Adipocyte (in vitro differentiated cells): ENCODE data around the gene DNAH2.
A peak's percentile ranks its signal among the peaks of the same experiment; 100 is the strongest.

Source experiments
- DNase-seq: peaks from one replicate; pipeline ENCODE4 v3.0.0-alpha.2; 2015; ENCODE audit warnings: low read depth
- H3K27me3 ChIP-seq: replicated peaks from 2 replicates; pipeline ENCODE4 v1.7.0; 2013; ENCODE audit warnings: mild to moderate bottlenecking, low read length, moderate library complexity; ENCODE audit not compliant: control insufficient read depth, insufficient read depth
- H3K36me3 ChIP-seq: 2 replicates; pipeline ENCODE4 v1.7.0; 2013; ENCODE audit warnings: low read length, mild to moderate bottlenecking, moderate library complexity; ENCODE audit not compliant: control insufficient read depth, insufficient read depth, severe bottlenecking
- H3K4me1 ChIP-seq: 2 replicates; pipeline ENCODE4 v1.7.0; 2013; ENCODE audit warnings: mild to moderate bottlenecking, low read length, moderate library complexity; ENCODE audit not compliant: control insufficient read depth, insufficient read depth
- H3K4me3 ChIP-seq: 2 replicates; pipeline ENCODE4 v1.7.0; 2013; ENCODE audit warnings: mild to moderate bottlenecking, low read length, moderate library complexity
- H3K9ac ChIP-seq: 2 replicates; pipeline ENCODE4 v1.7.0; 2013; ENCODE audit warnings: mild to moderate bottlenecking, low read length, moderate library complexity
- H3K9me3 ChIP-seq: 2 replicates; pipeline ENCODE4 v1.7.0; 2013; ENCODE audit warnings: mild to moderate bottlenecking, low read length, moderate library complexity; ENCODE audit not compliant: control insufficient read depth

DNAH2 gene

GRCh38 chr17:7767004-7767403, 49.5 kb downstream of the DNAH2 start:
- H3K27me3 ChIP-seq, result peaks cover 23% of the 10 kb centered on the region
- H3K4me3 ChIP-seq, result no peak overlapping the region
- no peaks in the 10 kb centered on the region for H3K9me3 ChIP-seq
- DNase-seq, result no peak
- no peaks in the 10 kb centered on the region for H3K4me1 ChIP-seq
- no peaks in the 10 kb centered on the region for H3K36me3 ChIP-seq
- no peak overlapping the region for H3K9ac ChIP-seq

DNA sequence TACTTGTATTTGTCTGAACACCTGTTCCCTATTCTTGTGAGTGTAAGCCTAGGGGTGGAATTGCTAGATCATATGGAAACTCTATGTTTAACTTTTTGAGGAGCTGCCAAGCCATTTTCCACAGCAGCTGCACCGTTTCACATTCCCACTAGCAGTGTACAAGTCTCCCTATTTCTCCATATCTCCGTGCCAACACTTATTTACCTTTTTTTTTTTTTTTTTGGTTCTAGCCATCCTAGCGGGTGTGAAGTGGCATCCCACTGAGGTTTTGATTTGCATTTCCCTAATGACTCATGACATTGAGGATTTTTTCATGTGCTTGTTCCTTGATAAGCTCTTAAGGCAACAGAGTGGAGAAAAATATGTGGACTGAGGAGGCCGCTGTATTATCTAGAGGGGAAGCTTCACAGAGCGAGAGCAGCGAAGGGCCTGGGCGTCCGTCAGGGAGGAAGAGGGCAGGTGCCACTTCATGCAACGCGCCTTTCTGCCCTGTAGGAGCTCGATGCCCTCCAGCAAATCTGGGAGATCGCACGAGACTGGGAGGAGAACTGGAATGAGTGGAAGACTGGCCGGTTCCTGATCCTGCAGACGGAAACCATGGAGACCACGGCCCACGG, 50.0 kb downstream of the DNAH2 start:
- Histone ChIP-seq H3K4me3 (no peak overlapping the region), H3K4me1 (no peaks in the 10 kb centered on the region), H3K36me3 (no peaks in the 10 kb centered on the region), H3K9ac (no peak overlapping the region), H3K9me3 (no peaks in the 10 kb centered on the region), H3K27me3 (peaks cover 23% of the 10 kb centered on the region)
- no peak for DNase-seq

DNA sequence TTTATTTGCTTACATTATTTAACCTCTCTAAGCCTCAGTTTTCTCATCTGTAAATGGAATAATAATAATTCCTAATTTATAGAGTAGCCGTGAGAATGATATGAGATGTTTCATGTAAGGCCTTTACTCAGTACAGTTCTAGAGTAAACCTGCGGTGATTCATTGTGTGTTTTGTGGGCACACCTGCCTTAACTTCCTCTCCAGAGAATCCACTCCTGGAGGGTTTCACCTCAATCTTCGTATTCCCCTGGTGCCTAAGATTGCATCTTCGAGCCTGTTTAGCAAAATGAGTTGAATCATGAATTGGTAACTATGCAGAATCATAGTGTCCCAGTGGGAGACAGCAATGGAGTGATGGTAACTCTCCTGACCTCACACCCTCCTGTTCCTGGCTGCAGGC, 52.3 kb downstream of the DNAH2 start:
- no peak for DNase-seq
- peaks cover 23% of the 10 kb centered on the region for H3K27me3 ChIP-seq
- no peaks in the 10 kb centered on the region for H3K9me3 ChIP-seq
- H3K36me3 ChIP-seq, result no peaks in the 10 kb centered on the region
- peaks cover 10% of the 10 kb centered on the region for H3K4me1 ChIP-seq
- H3K4me3 ChIP-seq, result no peak overlapping the region
- no peak overlapping the region for H3K9ac ChIP-seq

GRCh38 chr17:7774055-7774521, 56.5 kb downstream of the DNAH2 start:
- no peak overlapping the region for H3K9ac ChIP-seq
- H3K36me3 ChIP-seq, result no peaks in the 10 kb centered on the region
- peaks cover 10% of the 10 kb centered on the region for H3K4me1 ChIP-seq
- no peak overlapping the region for H3K4me3 ChIP-seq
- peaks cover 3% of the 10 kb centered on the region for H3K9me3 ChIP-seq
- peak; percentile 28 for DNase-seq
- peaks cover 21% of the 10 kb centered on the region for H3K27me3 ChIP-seq

DNA sequence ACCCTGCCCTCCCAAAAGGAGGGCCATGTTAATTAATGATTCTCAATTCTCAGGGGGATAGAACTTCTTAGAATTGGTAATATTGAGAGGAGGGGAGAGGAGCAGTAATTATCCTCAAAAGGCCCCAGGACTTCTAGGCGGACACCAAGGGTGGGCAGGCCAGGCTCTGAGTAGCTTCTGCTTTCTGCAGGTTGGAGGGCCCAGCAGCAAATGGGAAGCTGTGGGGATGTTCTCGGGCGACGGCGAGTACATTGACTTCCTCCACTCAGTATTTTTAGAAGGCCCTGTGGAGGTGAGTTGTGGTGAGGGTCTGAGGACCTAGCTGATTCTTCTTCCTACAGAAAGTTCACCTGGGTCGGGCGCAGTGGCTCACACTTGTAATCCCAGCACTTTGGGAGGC, 57.5 kb downstream of the DNAH2 start:
- Histone ChIP-seq H3K36me3 (no peaks in the 10 kb centered on the region), H3K9me3 (peaks cover 3% of the 10 kb centered on the region), H3K4me1 (peaks cover 10% of the 10 kb centered on the region), H3K9ac (no peak overlapping the region), H3K27me3 (peaks cover 24% of the 10 kb centered on the region), H3K4me3 (no peak overlapping the region)
- DNase-seq, result no peak

DNA sequence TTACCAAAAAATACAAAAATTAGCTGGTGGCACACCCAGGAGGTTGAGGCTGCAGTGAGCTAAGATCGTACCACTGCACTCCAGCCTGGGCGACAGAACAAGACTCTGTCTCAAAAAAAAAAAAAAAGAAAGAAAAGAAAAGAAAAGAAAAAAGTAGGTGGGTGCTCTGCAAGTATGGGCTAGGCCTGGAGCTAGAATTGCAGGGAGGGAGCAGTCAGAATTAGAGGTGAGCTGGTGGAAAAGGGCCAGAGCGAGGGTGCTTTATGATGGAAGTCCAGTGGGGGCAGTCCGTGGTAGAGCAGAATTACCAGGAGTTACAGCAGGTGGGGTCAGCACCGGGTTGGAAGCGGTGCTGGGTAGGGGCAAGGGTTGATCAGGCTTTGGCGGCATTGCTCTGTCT, 59.5 kb downstream of the DNAH2 start:
- H3K27me3 ChIP-seq, result peaks cover 13% of the 10 kb centered on the region
- H3K9ac ChIP-seq, result no peak overlapping the region
- peaks cover 3% of the 10 kb centered on the region for H3K9me3 ChIP-seq
- no peak for DNase-seq
- no peaks in the 10 kb centered on the region for H3K36me3 ChIP-seq
- H3K4me3 ChIP-seq, result no peak overlapping the region
- H3K4me1 ChIP-seq, result peaks cover 15% of the 10 kb centered on the region

- Histone ChIP-seq H3K27me3 (peaks cover 19% of the 10 kb centered on the region), H3K9ac (no peak overlapping the region), H3K4me1 (peaks cover 7% of the 10 kb centered on the region), H3K36me3 (no peaks in the 10 kb centered on the region), H3K4me3 (no peak overlapping the region), H3K9me3 (peaks cover 3% of the 10 kb centered on the region)
- DNase-seq, result no peak
These were observed 63.2 kb downstream of the DNAH2 start for GRCh38 chr17:7780736-7781135.

GRCh38 chr17:7781429-7781828, 63.9 kb downstream of the DNAH2 start:
- Histone ChIP-seq H3K9ac (no peak overlapping the region), H3K9me3 (peaks cover 3% of the 10 kb centered on the region), H3K27me3 (peaks cover 20% of the 10 kb centered on the region), H3K36me3 (no peaks in the 10 kb centered on the region), H3K4me3 (no peak overlapping the region), H3K4me1 (peaks cover 7% of the 10 kb centered on the region)
- DNase-seq, result no peak

- DNase-seq, result peak; percentile 44
- peaks cover 24% of the 10 kb centered on the region for H3K27me3 ChIP-seq
- no peak overlapping the region for H3K4me3 ChIP-seq
- peaks cover 7% of the 10 kb centered on the region for H3K4me1 ChIP-seq
- H3K36me3 ChIP-seq, result no peaks in the 10 kb centered on the region
- H3K9ac ChIP-seq, result no peak overlapping the region
- H3K9me3 ChIP-seq, result peaks cover 1% of the 10 kb centered on the region
These were observed 64.7 kb downstream of the DNAH2 start for GRCh38 chr17:7782240-7782639.

DNA sequence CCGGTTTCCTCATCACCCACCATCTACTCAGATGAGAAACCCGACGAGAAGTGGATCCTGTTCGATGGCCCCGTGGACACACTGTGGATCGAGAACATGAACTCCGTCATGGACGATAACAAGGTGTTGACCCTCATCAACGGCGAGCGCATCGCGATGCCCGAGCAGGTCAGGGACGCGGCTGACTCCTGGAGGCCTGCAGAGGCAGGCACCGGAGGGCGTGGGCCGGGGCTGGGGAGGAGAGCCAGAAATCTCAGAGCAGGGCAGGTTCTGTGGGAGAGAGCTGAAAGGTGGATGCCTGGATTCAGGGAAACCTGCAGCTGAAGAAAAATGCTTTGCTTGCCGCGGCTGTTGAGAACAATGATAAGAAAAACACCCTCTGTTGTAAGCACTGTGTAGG, 69.3 kb downstream of the DNAH2 start:
- H3K4me1 ChIP-seq, result peaks cover 3% of the 10 kb centered on the region
- H3K9me3 ChIP-seq, result no peaks in the 10 kb centered on the region
- H3K36me3 ChIP-seq, result no peaks in the 10 kb centered on the region
- no peak for DNase-seq
- peaks cover 15% of the 10 kb centered on the region for H3K27me3 ChIP-seq
- no peak overlapping the region for H3K4me3 ChIP-seq
- no peak overlapping the region for H3K9ac ChIP-seq

DNA sequence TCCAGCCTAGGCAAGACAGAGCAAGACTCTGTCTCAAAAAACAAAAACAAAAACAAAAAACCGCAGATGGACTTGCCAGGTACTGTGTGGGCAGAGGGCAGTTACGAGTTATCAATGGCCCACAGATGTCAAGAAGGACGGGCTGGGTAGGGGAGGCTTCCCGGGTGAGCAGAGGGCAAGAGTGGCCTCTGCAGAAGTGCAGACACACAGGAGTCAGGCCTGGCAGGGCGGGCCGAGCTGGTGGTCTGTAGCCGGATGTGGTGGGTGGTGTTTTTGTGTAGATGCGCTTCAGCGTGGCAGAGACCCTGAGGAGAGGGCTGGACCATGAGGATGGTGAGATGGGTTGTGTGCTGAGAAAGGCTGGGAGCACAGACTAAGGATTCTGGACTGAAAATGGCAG, 71.6 kb downstream of the DNAH2 start:
- Histone ChIP-seq H3K4me3 (no peak overlapping the region), H3K36me3 (no peaks in the 10 kb centered on the region), H3K9ac (no peak overlapping the region), H3K9me3 (no peaks in the 10 kb centered on the region), H3K27me3 (peaks cover 26% of the 10 kb centered on the region), H3K4me1 (no peaks in the 10 kb centered on the region)
- no peak for DNase-seq

DNA sequence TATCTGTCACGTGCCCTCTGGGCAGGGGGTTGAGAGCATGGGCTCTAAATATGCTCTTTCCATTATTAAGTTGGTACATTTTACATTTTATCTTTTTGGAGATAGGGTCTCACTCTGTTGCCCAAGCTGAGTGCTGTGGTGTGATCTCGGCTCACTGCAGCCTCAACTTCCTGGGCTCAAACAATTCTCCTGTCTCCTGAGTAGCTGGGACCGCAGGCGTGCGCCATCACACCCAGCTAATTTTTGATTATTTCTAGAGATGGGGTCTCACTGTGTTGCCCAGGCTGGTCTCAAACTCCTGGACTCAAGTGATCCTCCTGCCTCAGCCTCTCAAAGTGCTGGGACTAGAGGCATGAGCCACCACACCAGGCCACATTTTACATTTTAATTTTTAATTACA, 72.6 kb downstream of the DNAH2 start:
- Histone ChIP-seq H3K4me1 (no peaks in the 10 kb centered on the region), H3K4me3 (no peak overlapping the region), H3K27me3 (peaks cover 25% of the 10 kb centered on the region), H3K9ac (no peak overlapping the region), H3K36me3 (no peaks in the 10 kb centered on the region), H3K9me3 (no peaks in the 10 kb centered on the region)
- no peak for DNase-seq
